GM04503 (cell line): ENCODE measurements around the gene CYP26B1.

Experiments
- DNase-seq: peaks from one replicate; pipeline ENCODE4 v3.0.0-alpha.2; 2012; ENCODE audit warnings: low read depth

Gene CYP26B1

GRCh38 chr2:72141032-72141645, 6.5 kb downstream of the CYP26B1 start:
- no peak for DNase-seq

DNA sequence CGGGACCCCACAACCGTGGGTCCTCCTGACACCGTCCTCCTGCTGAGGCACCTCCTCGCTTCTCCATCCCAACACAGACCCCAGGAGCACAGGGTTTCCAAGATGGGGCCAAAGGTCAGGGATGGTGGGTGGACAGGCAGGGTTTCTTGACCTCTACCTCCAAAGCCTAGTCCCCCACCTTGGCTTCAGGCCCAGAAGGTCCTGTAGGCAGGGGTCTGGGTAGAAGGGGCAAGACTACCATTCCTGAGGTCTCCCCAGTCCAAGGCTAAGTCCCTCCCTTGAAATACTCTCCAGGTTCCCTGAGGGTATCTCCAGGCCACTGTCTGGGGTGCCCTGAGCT, 7.1 kb downstream of the CYP26B1 start:
- no peak for DNase-seq

DNA sequence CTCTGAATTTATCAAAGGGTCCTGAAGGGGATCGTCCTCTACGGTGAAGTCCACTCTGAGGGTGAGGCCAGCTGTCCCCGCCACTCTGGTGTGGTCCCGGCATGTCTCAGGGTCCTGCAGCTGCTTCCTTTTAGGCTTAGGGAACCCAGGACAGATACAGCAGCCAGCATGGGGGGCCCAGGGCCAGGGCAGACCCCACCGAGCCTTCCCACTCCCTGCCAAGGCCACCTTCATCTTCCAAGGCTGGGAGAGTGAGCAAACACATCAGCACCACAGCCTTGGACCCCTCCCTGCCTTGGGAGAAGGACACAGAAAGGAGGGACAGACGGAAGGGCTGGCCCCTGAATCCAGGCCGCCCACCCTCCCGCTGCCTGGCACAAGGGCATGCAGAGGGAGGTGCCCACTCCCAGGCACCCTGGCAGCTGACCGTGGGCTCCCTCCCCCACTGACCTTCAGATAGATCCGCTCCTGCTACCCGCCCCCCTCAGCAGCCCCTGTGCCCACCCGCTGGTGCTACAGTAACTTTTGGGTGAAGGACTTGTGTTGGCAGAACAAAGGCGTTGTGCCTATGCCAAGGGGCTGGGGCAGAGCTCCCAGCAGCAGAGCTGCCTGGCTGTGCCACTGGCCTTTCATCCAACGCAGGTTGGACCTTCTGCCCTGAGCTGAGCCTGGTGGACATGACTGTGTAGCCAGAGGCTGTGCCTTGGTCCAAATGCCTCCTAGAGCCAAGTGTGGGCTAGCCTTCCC, 7.6 kb downstream of the CYP26B1 start:
- DNase-seq, result no peak

DNA sequence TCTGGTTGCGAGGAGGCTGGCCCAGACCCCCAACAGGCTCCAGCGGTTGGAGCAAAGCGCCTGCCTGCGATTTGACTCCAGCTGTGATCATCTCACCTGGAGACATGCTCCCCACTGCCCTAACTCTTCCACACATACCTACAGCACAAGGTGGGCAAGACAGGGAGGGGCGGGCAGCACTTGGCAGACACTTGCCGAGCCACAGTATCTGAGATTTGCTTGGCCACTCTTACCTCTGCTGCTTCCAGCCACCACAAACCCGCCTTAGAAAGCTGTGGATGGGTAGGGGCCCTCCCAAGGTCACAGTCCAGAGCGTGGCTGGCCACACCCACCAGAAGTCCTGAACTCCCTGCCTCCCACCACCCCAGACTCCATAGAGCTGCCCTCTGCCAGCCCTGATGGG, 8.2 kb downstream of the CYP26B1 start:
- no peak for DNase-seq

GRCh38 chr2:72138921-72139381, 8.7 kb downstream of the CYP26B1 start:
- no peak for DNase-seq

- no peak for DNase-seq
These were observed 9.4 kb downstream of the CYP26B1 start for GRCh38 chr2:72138011-72138881.

- no peak for DNase-seq
These were observed 10.1 kb downstream of the CYP26B1 start for GRCh38 chr2:72137498-72138010.

GRCh38 chr2:72136933-72137497, 10.6 kb downstream of the CYP26B1 start:
- no peak for DNase-seq

DNA sequence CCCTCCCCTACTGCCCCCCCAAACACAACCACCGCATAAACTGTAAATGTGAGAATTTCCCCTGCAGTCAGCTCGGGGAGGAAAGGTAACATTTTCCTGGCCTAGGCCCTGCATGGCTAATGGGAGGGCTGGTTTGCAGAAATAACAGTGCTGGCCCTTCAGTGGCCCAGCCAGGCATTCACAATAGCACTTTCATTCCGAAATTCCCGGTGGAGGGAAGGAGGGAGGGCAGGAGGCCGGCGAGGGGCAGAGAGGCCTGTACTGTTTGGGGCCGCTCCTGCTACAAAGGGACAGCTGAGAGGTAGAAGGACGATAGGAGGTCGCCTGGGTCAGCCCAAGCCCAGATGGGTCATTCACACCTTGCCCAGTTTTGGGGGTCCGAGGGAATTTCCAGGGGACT, 11.3 kb downstream of the CYP26B1 start:
- DNase-seq, result no peak

DNA sequence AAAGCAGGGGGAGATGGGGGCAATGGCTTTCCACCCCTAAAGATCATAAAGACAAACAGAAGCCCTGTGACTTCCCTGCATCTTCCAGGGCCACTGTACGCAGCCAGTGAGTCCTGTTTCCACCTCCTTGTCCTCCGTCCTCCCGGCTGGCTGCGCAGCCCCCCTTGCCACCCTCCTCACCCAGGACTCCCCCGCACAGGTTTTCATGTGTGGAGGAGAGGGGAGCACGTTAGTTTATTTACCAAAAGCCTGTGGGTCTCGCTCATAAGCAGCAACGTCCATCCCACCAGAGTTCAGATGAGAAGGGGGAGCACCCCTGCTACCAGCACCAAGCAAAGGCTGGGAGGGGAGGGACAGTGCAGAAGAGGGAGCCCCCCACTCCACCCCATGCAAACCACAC, 11.7 kb downstream of the CYP26B1 start:
- no peak for DNase-seq

DNA sequence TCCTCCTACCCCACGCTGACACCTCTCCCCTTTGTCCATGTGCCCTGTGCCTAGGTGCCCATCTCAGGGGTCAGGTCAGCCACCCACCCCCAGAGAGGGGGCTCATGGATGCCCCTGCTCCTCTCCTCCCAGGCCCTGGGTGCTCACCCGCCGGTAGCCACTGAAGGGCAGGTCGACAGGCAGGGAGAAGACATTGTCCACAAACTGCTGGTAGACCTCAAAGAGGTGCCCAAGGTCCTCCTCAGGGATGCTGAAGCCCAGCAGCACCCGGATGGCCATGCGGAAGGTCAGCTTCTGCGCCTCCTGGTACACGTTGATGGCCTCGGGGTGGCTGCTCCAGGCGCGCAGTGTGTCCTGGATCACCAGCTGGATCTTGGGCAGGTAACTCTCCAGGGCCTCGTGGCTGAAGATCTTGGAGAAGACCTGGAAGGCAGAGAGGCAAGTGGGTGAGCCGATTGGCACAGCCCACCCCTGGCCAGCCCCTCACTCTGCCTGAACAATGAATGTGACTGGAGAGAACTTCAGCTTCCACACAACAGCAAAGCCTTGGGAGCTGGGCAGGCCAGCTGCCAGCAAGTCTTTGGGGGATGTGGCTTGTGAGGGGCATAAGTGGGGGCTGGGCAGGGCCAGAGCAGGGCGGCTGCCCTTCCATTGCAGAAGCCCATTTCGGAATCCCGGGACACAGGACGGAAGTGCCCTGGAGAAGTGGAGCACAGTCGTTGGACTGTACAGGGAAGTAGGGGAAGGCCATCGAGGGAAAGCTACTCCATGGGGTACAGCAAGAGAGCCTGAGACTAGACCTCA, 12.5 kb downstream of the CYP26B1 start:
- no peak for DNase-seq

GRCh38 chr2:72134408-72134996, 13.2 kb downstream of the CYP26B1 start:
- DNase-seq, result no peak

GRCh38 chr2:72133721-72134407, 13.8 kb downstream of the CYP26B1 start:
- no peak for DNase-seq

- no peak for DNase-seq
These were observed 14.5 kb downstream of the CYP26B1 start for GRCh38 chr2:72132981-72133720.

- no peak for DNase-seq
These were observed 15.5 kb downstream of the CYP26B1 start for GRCh38 chr2:72131916-72132841.

DNA sequence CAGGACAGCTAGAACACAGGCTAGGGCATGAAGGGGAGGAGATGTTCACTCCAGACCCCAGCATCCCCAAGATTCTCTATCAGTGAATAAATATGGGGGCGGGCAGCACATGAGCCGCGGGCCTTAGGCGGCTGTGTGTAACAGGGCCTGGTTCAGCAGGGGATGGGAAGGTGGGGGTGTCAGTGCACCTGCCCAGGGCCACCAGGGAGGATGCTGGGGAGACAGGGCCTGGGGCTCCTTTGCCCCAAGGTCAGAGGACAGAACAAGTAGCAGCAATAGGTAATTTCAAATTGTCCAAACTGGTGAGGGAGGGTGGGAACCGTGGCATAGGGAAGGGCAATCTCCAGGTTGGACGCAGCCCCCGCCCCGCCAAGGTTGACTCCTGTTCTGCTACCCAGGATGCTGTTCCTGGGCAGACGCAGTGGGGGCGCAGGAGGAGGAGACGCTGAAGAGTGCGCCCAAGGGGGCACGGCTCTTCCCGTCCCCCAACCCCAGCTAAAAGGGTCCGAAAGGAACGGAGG, 16.2 kb downstream of the CYP26B1 start:
- no peak for DNase-seq

GRCh38 chr2:72130659-72131360, 16.9 kb downstream of the CYP26B1 start:
- no peak for DNase-seq
